Measurements from ENCODE around the gene BCAS3. TPM values are rescaled to one million over a fixed set of nuclear protein-coding genes. Genes with fewer than 3 reads are reported as not detected.
"Not testable (repeated sequence)": the region's sequence is repeated elsewhere in the genome, so short reads cannot be mapped to it uniquely, and the experiment has no call there.

Gene BCAS3
- polyA plus RNA-seq, 4 donors = 17.7 to 31.6 (median 28.4) TPM

- DNase-seq (ENCODE audit: low read depth in 4 of 4, low spot score in 3 of 4) = no peak
Measured at GRCh38 chr17:61345061-61345460, 667.4 kb downstream of the BCAS3 start.

- DNase-seq (ENCODE audit: low read depth in 4 of 4, low spot score in 3 of 4) = no peak
Measured at GRCh38 chr17:61345825-61346666, 668.4 kb downstream of the BCAS3 start.

- DNase-seq (ENCODE audit: low read depth in 4 of 4, low spot score in 3 of 4) = no peak
Measured at GRCh38 chr17:61349350-61349749, 671.7 kb downstream of the BCAS3 start.

GRCh38 chr17:61351745-61352407 lies 674.2 kb downstream of the BCAS3 start:
- no peak for DNase-seq (ENCODE audit: low read depth in 4 of 4, low spot score in 3 of 4)

GRCh38 chr17:61352408-61352770 lies 674.7 kb downstream of the BCAS3 start:
- no peak for DNase-seq (ENCODE audit: low read depth in 4 of 4, low spot score in 3 of 4)

- no peak for DNase-seq (ENCODE audit: low read depth in 4 of 4, low spot score in 3 of 4)
Measured at GRCh38 chr17:61352781-61353491, 675.3 kb downstream of the BCAS3 start.

- no peak for DNase-seq (ENCODE audit: low read depth in 4 of 4, low spot score in 3 of 4)
Measured at GRCh38 chr17:61353615-61354014, 676.0 kb downstream of the BCAS3 start.

- DNase-seq (ENCODE audit: low read depth in 4 of 4, low spot score in 3 of 4) = no peak
Measured at GRCh38 chr17:61354895-61355874, 677.5 kb downstream of the BCAS3 start.

GRCh38 chr17:61357061-61357460 lies 679.4 kb downstream of the BCAS3 start:
- not testable (repeated sequence) for DNase-seq (ENCODE audit: low read depth in 4 of 4, low spot score in 3 of 4)

GRCh38 chr17:61359513-61359912 lies 681.9 kb downstream of the BCAS3 start:
- not testable (repeated sequence) for DNase-seq (ENCODE audit: low read depth in 4 of 4, low spot score in 3 of 4)

- DNase-seq (ENCODE audit: low read depth in 4 of 4, low spot score in 3 of 4) = no peak
Measured at GRCh38 chr17:61360318-61360943, 682.8 kb downstream of the BCAS3 start.

- no peak for DNase-seq (ENCODE audit: low read depth in 4 of 4, low spot score in 3 of 4)
Measured at GRCh38 chr17:61361084-61361483, 683.4 kb downstream of the BCAS3 start.

GRCh38 chr17:61362396-61362795 lies 684.7 kb downstream of the BCAS3 start:
- DNase-seq (ENCODE audit: low read depth in 4 of 4, low spot score in 3 of 4) = no peak

GRCh38 chr17:61362852-61363600 lies 685.4 kb downstream of the BCAS3 start:
- DNase-seq (ENCODE audit: low read depth in 4 of 4, low spot score in 3 of 4) = no peak

- DNase-seq (ENCODE audit: low read depth in 4 of 4, low spot score in 3 of 4) = no peak
Measured at GRCh38 chr17:61363601-61364462, 686.2 kb downstream of the BCAS3 start.

- DNase-seq (ENCODE audit: low read depth in 4 of 4, low spot score in 3 of 4) = no peak
Measured at GRCh38 chr17:61364463-61364846, 686.8 kb downstream of the BCAS3 start.

GRCh38 chr17:61366076-61366714 lies 688.5 kb downstream of the BCAS3 start:
- DNase-seq (ENCODE audit: low read depth in 4 of 4, low spot score in 3 of 4) = no peak

All from left renal pelvis (tissue), 4 donors.